ENCODE results near the gene PCIF1. TPM values are rescaled to one million over a fixed set of nuclear protein-coding genes. Genes with fewer than 3 reads are reported as not detected.

PCIF1 gene
- total RNA-seq, 1 donor from 2014 or later = 45.2 TPM

GRCh38 chr20:45937765-45938164, 3.3 kb downstream of the PCIF1 start:
- DNase-seq (ENCODE audit: low spot score in 2 of 2, unreplicated experiment in 2 of 2) = no peak
- no peak overlapping the region for H3K4me3 Mint-ChIP-seq
- TF ChIP-seq CTCF (IDR thresholded peaks at IDR 0.05; ENCODE audit: unreplicated experiment) = no peak
- no peaks in the 10 kb centered on the region for H3K9me3 Mint-ChIP-seq
- H3K4me1 Mint-ChIP-seq = peaks cover 17% of the 10 kb centered on the region
- H3K27ac Mint-ChIP-seq = no peak overlapping the region
- H3K27me3 Mint-ChIP-seq (ENCODE audit: low read depth) = no peaks in the 10 kb centered on the region
- H3K36me3 Mint-ChIP-seq = peaks cover 21% of the 10 kb centered on the region

- H3K4me1 Mint-ChIP-seq = peaks cover 9% of the 10 kb centered on the region
- no peaks in the 10 kb centered on the region for H3K9me3 Mint-ChIP-seq
- H3K4me3 Mint-ChIP-seq = no peak overlapping the region
- no peaks in the 10 kb centered on the region for H3K27me3 Mint-ChIP-seq (ENCODE audit: low read depth)
- TF ChIP-seq CTCF (IDR thresholded peaks at IDR 0.05; ENCODE audit: unreplicated experiment) = no peak
- no peak for DNase-seq (ENCODE audit: low spot score in 2 of 2, unreplicated experiment in 2 of 2)
- H3K27ac Mint-ChIP-seq = no peak overlapping the region
- H3K36me3 Mint-ChIP-seq = peaks cover 22% of the 10 kb centered on the region
These were observed 4.4 kb downstream of the PCIF1 start for GRCh38 chr20:45938727-45939438.

GRCh38 chr20:45940053-45940452, 5.6 kb downstream of the PCIF1 start:
- Mint-ChIP-seq H3K36me3 (peaks cover 32% of the 10 kb centered on the region), H3K9me3 (no peaks in the 10 kb centered on the region), H3K4me3 (no peak overlapping the region), H3K27me3 (ENCODE audit: low read depth) (no peaks in the 10 kb centered on the region), H3K27ac (no peak overlapping the region), H3K4me1 (peaks cover 9% of the 10 kb centered on the region)
- no peak for DNase-seq (ENCODE audit: low spot score in 2 of 2, unreplicated experiment in 2 of 2)
- TF ChIP-seq CTCF (IDR thresholded peaks at IDR 0.05; ENCODE audit: unreplicated experiment) = no peak

GRCh38 chr20:45940469-45940868, 6.0 kb downstream of the PCIF1 start:
- H3K27ac Mint-ChIP-seq = no peak overlapping the region
- no peaks in the 10 kb centered on the region for H3K27me3 Mint-ChIP-seq (ENCODE audit: low read depth)
- TF ChIP-seq CTCF (IDR thresholded peaks at IDR 0.05; ENCODE audit: unreplicated experiment) = no peak
- no peaks in the 10 kb centered on the region for H3K9me3 Mint-ChIP-seq
- no peak overlapping the region for H3K4me3 Mint-ChIP-seq
- peaks cover 7% of the 10 kb centered on the region for H3K4me1 Mint-ChIP-seq
- no peak for DNase-seq (ENCODE audit: low spot score in 2 of 2, unreplicated experiment in 2 of 2)
- peaks cover 32% of the 10 kb centered on the region for H3K36me3 Mint-ChIP-seq

GRCh38 chr20:45943613-45944012, 9.1 kb downstream of the PCIF1 start:
- peaks cover 21% of the 10 kb centered on the region for H3K36me3 Mint-ChIP-seq
- H3K4me1 Mint-ChIP-seq = no peaks in the 10 kb centered on the region
- H3K9me3 Mint-ChIP-seq = no peaks in the 10 kb centered on the region
- TF ChIP-seq CTCF (IDR thresholded peaks at IDR 0.05; ENCODE audit: unreplicated experiment) = no peak
- no peak for DNase-seq (ENCODE audit: low spot score in 2 of 2, unreplicated experiment in 2 of 2)
- no peaks in the 10 kb centered on the region for H3K27me3 Mint-ChIP-seq (ENCODE audit: low read depth)
- H3K4me3 Mint-ChIP-seq = no peak overlapping the region
- H3K27ac Mint-ChIP-seq = no peak overlapping the region

All from mesothelial cell of epicardium (in vitro differentiated cells).